ENCODE measurements around the gene KIF18A. TPM values are rescaled to one million over a fixed set of nuclear protein-coding genes. Genes with fewer than 3 reads are reported as not detected.

Gene KIF18A
- total RNA-seq, 1 experiment from 2014 or later, result 20.6 TPM

DNA sequence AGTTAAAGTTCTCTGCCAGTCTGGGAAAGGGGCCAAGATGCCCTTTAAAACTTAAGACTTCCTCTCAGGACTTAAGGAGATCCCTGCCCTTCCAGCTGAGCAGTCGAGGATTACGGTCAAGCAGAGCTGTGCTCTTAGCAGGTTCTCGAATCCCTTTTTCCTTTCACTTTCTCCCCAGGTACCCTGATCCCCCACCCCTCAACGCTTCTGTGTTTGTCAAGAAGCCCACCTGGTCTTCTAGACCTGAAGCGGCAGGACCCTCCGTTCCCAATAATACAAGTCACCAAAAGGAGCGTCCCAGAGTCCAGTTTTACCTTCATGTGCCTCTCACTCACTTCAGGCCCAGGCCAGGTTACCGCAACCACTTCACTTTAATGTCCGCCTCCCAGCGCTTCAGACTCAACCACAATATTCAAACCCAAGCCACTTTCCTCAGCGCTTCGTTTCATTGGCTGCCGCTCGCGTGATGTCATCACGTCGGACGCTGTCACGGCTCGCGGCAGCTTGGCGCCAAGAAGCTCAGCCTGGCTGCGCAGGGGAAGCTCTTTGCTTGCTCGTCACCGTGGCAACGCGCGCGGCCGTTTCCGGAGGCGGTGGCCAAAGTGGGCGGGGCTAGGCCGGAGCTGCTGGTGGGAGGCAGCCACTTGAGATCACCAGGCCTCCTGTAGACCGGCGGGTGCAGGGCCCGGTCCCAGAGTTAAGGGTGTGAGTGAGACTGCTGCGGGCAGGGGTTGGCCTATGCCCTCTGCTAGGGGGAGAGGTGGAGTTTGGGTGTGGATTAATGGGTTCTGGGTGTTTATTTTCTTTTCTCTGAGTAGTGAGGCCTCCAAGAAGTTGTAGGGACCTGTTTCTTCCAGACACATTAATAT is at the start of gene KIF18A, which contains the start of gene METTL15 (continued):
- TF ChIP-seq, protein P1, sequence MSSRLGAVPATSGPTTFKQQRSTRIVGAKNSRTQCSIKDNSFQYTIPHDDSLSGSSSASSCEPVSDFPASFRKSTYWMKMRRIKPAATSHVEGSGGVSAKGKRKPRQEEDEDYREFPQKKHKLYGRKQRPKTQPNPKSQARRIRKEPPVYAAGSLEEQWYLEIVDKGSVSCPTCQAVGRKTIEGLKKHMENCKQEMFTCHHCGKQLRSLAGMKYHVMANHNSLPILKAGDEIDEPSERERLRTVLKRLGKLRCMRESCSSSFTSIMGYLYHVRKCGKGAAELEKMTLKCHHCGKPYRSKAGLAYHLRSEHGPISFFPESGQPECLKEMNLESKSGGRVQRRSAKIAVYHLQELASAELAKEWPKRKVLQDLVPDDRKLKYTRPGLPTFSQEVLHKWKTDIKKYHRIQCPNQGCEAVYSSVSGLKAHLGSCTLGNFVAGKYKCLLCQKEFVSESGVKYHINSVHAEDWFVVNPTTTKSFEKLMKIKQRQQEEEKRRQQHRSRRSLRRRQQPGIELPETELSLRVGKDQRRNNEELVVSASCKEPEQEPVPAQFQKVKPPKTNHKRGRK (CRISPR knock-in tag; IDR thresholded peaks at IDR 0.05; ENCODE audit: borderline replicate concordance), result no peak
- TF ChIP-seq SP1 (CRISPR knock-in tag; conservative IDR thresholded peaks at IDR 0.05), result peak; percentile 88
- no peak for TF ChIP-seq GTF2I (CRISPR knock-in tag; conservative IDR thresholded peaks at IDR 0.05)
- TF ChIP-seq MYBL2 (CRISPR knock-in tag; IDR thresholded peaks at IDR 0.05), result peak; percentile 98
- no peak for TF ChIP-seq RORB (CRISPR knock-in tag; IDR thresholded peaks at IDR 0.05)
- TF ChIP-seq IRF2 (CRISPR knock-in tag; IDR thresholded peaks at IDR 0.05; ENCODE audit: borderline replicate concordance, low read depth), result no peak
- TF ChIP-seq ZNF121 (CRISPR knock-in tag; IDR thresholded peaks at IDR 0.05), result no peak
- TF ChIP-seq JAZF1 (CRISPR knock-in tag; IDR thresholded peaks at IDR 0.05), result no peak
- TF ChIP-seq, protein P2, sequence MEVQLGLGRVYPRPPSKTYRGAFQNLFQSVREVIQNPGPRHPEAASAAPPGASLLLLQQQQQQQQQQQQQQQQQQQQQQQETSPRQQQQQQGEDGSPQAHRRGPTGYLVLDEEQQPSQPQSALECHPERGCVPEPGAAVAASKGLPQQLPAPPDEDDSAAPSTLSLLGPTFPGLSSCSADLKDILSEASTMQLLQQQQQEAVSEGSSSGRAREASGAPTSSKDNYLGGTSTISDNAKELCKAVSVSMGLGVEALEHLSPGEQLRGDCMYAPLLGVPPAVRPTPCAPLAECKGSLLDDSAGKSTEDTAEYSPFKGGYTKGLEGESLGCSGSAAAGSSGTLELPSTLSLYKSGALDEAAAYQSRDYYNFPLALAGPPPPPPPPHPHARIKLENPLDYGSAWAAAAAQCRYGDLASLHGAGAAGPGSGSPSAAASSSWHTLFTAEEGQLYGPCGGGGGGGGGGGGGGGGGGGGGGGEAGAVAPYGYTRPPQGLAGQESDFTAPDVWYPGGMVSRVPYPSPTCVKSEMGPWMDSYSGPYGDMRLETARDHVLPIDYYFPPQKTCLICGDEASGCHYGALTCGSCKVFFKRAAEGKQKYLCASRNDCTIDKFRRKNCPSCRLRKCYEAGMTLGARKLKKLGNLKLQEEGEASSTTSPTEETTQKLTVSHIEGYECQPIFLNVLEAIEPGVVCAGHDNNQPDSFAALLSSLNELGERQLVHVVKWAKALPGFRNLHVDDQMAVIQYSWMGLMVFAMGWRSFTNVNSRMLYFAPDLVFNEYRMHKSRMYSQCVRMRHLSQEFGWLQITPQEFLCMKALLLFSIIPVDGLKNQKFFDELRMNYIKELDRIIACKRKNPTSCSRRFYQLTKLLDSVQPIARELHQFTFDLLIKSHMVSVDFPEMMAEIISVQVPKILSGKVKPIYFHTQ (CRISPR knock-in tag; IDR thresholded peaks at IDR 0.05), result 0 out of 2 replicates have a peak, but pooled peaks have one; percentile 14
- no peak for TF ChIP-seq TEAD4 (CRISPR knock-in tag; IDR thresholded peaks at IDR 0.05)
- TF ChIP-seq NFYB (CRISPR knock-in tag; conservative IDR thresholded peaks at IDR 0.05; ENCODE audit: low read depth), result peak; percentile 72
- TF ChIP-seq EMX1 (CRISPR knock-in tag; IDR thresholded peaks at IDR 0.05), result no peak
- TF ChIP-seq, protein P3, sequence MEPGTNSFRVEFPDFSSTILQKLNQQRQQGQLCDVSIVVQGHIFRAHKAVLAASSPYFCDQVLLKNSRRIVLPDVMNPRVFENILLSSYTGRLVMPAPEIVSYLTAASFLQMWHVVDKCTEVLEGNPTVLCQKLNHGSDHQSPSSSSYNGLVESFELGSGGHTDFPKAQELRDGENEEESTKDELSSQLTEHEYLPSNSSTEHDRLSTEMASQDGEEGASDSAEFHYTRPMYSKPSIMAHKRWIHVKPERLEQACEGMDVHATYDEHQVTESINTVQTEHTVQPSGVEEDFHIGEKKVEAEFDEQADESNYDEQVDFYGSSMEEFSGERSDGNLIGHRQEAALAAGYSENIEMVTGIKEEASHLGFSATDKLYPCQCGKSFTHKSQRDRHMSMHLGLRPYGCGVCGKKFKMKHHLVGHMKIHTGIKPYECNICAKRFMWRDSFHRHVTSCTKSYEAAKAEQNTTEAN (CRISPR knock-in tag; IDR thresholded peaks at IDR 0.05), result no peak
- TF ChIP-seq, protein P4, sequence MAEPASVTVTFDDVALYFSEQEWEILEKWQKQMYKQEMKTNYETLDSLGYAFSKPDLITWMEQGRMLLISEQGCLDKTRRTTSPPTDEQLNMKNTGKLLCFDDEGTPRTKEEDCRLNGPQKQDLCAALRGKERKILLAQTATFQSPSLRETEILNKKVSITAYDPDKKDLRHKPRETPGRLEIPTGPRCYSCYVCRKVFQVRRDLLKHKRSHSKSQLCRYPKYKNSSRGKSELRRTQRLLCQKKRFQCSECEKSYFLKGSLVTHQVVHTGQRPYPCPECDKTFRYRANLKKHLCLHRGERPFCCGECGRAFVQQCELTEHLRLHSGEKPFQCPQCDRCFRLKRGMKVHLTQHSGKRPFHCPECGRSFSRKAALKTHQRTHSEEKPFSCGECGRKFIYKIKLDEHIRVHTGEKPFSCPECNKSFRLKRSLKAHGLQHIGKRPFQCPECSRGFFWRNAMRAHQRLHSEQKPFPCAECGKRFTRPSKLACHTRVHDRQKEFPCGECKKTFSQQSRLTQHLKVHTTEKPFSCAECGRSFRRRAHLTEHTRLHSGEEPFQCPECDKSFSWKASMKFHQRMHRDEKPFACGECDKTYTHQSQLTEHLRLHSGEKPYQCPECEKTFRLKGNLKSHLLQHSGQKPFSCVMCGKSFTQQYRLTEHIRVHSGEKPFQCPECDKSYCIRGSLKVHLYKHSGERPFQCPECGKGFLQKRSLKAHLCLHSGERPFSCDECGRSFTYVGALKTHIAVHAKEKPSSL (CRISPR knock-in tag; conservative IDR thresholded peaks at IDR 0.05), result no peak
- TF ChIP-seq, protein P5, sequence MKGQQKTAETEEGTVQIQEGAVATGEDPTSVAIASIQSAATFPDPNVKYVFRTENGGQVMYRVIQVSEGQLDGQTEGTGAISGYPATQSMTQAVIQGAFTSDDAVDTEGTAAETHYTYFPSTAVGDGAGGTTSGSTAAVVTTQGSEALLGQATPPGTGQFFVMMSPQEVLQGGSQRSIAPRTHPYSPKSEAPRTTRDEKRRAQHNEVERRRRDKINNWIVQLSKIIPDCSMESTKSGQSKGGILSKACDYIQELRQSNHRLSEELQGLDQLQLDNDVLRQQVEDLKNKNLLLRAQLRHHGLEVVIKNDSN (CRISPR knock-in tag; IDR thresholded peaks at IDR 0.05), result no peak
- TF ChIP-seq, protein P6, sequence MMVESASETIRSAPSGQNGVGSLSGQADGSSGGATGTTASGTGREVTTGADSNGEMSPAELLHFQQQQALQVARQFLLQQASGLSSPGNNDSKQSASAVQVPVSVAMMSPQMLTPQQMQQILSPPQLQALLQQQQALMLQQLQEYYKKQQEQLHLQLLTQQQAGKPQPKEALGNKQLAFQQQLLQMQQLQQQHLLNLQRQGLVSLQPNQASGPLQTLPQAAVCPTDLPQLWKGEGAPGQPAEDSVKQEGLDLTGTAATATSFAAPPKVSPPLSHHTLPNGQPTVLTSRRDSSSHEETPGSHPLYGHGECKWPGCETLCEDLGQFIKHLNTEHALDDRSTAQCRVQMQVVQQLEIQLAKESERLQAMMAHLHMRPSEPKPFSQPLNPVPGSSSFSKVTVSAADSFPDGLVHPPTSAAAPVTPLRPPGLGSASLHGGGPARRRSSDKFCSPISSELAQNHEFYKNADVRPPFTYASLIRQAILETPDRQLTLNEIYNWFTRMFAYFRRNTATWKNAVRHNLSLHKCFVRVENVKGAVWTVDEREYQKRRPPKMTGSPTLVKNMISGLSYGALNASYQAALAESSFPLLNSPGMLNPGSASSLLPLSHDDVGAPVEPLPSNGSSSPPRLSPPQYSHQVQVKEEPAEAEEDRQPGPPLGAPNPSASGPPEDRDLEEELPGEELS (CRISPR knock-in tag; IDR thresholded peaks at IDR 0.05), result no peak
- peak; percentile 86 for TF ChIP-seq CREM (CRISPR knock-in tag; IDR thresholded peaks at IDR 0.05)
- peak; percentile 70 for TF ChIP-seq GABPB1 (CRISPR knock-in tag; IDR thresholded peaks at IDR 0.05)
- peak; percentile 81 for TF ChIP-seq ZBTB21 (CRISPR knock-in tag; IDR thresholded peaks at IDR 0.05; ENCODE audit: borderline replicate concordance)
- TF ChIP-seq, protein P7, sequence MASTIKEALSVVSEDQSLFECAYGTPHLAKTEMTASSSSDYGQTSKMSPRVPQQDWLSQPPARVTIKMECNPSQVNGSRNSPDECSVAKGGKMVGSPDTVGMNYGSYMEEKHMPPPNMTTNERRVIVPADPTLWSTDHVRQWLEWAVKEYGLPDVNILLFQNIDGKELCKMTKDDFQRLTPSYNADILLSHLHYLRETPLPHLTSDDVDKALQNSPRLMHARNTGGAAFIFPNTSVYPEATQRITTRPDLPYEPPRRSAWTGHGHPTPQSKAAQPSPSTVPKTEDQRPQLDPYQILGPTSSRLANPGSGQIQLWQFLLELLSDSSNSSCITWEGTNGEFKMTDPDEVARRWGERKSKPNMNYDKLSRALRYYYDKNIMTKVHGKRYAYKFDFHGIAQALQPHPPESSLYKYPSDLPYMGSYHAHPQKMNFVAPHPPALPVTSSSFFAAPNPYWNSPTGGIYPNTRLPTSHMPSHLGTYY (CRISPR knock-in tag; IDR thresholded peaks at IDR 0.05), result no peak
- TF ChIP-seq, protein P8, sequence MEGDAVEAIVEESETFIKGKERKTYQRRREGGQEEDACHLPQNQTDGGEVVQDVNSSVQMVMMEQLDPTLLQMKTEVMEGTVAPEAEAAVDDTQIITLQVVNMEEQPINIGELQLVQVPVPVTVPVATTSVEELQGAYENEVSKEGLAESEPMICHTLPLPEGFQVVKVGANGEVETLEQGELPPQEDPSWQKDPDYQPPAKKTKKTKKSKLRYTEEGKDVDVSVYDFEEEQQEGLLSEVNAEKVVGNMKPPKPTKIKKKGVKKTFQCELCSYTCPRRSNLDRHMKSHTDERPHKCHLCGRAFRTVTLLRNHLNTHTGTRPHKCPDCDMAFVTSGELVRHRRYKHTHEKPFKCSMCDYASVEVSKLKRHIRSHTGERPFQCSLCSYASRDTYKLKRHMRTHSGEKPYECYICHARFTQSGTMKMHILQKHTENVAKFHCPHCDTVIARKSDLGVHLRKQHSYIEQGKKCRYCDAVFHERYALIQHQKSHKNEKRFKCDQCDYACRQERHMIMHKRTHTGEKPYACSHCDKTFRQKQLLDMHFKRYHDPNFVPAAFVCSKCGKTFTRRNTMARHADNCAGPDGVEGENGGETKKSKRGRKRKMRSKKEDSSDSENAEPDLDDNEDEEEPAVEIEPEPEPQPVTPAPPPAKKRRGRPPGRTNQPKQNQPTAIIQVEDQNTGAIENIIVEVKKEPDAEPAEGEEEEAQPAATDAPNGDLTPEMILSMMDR (IDR thresholded peaks at IDR 0.05), result no peak
- no peak for TF ChIP-seq JUN (CRISPR knock-in tag; IDR thresholded peaks at IDR 0.05)
- no peak for TF ChIP-seq ZNF317 (CRISPR knock-in tag; IDR thresholded peaks at IDR 0.05; ENCODE audit: borderline replicate concordance, low read depth)
